GM21619 (cell line): ENCODE data around the gene ITGAE.
"Not testable (repeated sequence)": the region's sequence is repeated elsewhere in the genome, so short reads cannot be mapped to it uniquely, and the experiment has no call there.

ENCODE experiments used
- ATAC-seq: cut with Tn5 transposase; IDR thresholded peaks from one replicate; pipeline ENCODE4 v1.9.1; 2021; ENCODE audit not compliant: unreplicated experiment

The ITGAE gene

DNA sequence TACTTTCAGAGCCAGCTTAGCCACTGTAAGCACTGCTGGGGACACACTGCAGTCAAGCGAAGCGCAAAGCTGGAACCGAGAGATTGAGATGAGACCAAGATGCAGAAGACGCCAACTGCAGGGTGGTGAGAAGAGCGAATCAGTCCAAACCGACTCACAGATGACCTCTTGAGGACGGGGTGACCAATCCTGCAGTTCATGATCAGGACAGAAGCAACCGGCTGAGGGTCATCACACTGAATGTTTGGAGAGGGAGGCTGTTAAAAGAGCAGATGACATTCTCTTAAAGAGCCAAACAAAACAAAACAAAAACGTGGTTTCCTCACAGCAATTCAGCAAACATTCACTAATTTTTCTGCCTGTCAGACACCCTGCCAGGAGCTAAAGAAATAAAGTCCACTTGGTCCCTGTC lies 68.8 kb downstream of the ITGAE start:
- peak; percentile 79 for ATAC-seq

DNA sequence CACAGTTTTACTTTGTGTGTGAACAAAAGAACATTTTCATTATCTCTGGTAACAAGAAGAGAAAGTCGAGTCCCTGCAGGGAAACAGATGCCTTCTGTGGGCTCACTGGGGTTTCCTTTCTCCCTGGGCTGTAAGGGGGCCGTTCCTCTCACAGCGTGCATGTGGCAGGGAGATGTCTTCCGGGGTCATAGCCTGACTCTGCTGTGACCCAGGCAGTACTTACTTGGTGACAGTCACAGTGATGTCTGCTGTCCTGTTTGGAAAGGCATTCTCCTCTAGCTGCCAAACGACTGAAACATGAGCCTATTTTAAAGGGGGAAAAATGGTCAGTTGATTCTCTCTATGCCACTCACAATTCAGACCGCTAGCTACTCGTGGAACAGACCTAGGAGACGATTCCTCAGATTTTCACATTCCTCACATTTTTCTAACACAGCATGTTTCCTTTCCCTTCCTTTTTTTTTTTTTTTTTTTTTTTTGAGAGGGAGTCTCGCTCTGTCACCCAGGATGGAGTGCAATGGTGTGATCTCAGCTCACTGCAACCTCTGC lies 70.0 kb downstream of the ITGAE start:
- no peak for ATAC-seq

DNA sequence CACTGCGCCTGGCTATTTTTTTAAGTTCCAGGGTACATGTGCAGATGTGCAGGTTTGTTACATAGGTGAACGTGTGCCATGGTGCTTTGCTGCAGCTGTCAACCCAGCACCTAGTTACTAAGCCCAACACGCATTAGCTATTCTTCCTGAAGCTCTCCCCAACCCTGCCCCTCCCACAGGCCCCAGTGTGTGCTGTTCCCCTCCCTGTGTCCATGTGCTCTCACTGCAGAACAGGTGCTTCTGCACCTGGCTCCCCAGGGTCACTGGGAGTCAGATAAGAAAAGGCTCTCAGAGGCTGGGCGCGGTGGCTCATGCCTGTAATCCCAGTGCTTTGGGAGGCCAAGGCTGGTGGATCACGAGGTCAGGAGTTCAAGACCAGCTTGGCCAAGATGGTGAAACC lies 71.1 kb downstream of the ITGAE start:
- no peak for ATAC-seq

DNA sequence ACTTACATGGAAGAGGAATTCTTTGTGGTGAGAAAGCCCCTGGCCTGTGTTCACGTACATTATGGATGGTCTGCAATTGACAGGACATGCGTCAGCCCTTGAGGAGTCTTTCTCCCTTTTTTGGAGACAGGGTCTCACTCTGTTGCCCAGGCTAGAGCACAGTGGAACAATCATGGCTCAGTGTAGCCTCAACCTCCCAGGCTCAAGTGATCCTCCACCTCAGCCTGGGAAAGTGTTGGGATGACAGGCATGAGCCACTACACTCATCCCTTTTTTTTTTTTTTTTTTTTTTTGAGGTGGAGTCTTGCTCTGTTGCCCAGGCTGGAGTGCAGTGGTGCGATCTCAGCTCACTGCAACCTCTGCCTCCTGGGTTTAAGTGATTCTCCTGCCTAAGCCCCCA lies 72.9 kb downstream of the ITGAE start:
- ATAC-seq: not testable (repeated sequence)

DNA sequence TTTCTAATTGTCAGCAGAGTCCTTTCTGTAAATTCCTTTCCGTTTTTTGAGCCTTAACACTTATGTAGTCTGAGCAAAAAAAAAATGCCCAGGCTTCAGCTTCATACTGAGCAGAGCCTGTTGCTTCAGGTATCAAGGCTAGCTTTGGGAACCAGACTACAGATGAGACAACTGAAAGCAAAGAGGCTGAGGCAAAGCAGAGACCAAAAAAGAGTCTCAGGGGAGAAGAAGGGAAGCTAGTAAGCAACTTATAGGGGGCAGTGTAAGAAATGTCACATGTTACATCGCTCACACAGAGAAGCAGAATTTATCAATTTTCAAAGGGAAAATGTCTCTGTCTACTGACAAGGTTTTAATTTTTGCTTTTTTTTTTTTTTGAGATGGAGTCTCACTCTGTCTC lies 73.9 kb downstream of the ITGAE start:
- ATAC-seq: no peak

DNA sequence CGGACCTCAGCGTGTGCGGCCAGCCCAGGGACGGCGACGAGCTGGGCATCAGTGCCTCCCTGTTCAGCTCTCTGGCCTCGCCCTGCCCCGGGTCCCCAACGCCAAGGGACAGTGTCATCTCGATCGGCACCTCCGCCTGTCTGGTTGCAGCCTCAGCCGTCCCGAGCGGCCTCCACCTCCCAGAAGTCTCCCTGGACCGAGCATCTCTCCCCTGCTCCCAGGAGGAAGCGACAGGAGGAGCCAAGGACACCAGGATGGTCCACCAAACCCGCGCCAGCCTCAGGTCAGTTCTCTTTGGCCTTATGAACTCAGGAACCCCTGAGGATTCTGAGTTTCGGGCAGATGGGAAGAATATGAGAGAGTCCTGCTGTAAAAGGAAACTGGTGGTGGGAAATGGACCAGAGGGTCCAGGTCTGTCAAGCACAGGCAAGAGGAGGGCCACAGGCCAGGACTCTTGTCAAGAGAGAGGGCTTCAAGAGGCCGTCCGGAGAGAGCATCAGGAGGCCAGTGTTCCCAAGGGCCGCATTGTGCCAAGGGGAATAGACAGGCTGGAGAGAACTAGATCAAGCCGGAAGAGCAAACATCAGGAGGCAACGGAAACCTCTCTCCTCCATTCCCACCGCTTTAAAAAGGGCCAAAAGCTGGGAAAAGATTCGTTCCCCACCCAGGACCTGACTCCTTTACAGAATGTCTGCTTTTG lies 76.5 kb downstream of the ITGAE start:
- no peak for ATAC-seq

DNA sequence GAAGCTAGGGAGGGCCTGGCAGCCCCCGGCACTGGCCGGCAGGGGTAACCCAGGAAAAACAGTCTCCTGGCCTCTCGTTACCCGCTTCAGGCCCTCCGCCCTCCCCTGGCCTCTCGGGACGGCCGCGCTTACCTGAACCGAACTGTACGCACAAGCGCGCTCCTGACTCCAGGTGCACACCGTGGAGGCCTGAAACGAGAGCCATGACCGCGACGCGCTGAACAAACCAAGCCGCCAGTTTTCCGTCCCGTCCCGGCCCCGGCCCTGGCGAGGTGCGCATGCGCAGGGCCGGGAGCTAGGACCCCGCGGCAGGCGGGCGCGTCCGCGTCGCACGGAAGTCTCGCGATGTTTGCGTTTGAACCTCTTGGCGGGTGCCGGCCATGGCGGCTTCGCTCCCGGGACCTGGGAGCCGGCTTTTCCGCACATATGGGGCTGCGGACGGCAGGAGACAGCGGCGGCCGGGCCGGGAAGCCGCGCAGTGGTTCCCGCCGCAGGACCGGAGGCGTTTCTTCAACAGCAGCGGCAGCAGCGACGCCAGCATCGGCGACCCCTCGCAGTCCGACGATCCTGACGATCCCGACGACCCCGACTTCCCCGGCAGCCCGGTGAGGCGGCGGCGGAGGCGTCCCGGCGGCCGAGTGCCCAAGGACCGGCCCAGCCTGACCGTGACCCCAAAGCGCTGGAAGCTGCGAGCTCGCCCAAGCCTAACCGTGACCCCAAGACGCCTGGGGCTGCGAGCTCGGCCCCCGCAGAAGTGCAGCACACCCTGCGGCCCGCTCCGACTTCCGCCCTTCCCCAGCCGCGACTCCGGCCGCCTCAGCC lies 77.2 kb downstream of the ITGAE start, which contains the start of gene HASPIN:
Gene HASPIN (plus strand): TSS at position 348 of the 822 bp plus-strand sequence. CDS start 33 bp downstream, at position 381.
- ATAC-seq: peak; percentile 82

DNA sequence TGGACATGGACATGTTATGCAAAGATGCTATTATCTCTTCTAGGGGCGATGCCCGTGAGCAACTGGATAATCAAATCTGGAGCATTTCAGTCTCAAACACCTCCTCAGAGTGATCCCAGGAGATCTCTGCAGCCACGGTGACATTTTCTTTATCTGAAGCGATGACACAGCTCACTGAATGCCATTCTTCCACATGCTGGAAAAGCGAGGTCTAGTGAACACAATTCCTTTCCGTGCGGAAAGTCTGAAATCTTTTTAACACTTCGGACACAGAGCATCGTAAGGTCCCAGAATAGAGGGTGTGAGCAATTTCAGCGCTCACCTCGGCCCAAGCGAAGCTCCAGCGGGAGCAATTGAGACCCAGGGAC lies 77.8 kb downstream of the ITGAE start:
- no peak for ATAC-seq

DNA sequence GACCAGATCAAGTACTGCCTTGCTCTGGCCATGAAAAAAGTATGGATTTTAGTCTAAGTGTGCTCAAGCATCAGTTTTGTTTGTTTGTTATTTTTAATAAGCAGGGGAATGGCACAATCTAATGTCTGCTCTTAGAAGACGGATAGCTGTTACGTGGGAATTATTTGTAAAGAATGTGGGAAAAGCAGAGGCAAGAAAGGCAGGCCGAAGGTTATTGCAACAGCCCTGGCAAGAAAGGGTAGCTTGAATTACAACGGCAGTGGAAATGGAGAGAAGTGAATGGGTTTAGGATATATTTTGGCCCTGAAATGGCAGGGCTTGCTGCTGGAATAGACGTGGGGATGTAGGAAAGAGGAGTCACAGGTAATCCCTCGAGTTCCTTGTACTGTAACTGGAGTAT lies 78.3 kb downstream of the ITGAE start:
- no peak for ATAC-seq

DNA sequence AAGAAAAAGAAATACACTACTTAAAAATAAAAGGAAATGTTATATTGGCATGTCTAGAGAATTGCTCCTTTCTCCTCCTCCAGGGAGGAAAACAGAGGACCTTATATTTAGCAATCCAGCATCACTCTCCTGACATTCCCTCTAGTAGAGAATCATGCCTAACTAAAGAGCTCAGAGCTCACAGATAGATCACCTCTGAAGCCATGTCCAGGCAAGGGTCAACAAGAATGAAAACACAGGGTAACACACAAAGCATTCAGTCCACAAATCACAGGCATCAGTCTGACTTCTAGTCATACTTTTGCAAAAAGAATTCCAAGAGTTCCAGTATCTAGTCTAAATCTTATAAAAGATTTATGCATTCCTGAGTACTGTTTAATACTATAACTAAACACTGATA lies 81.7 kb downstream of the ITGAE start:
- no peak for ATAC-seq

DNA sequence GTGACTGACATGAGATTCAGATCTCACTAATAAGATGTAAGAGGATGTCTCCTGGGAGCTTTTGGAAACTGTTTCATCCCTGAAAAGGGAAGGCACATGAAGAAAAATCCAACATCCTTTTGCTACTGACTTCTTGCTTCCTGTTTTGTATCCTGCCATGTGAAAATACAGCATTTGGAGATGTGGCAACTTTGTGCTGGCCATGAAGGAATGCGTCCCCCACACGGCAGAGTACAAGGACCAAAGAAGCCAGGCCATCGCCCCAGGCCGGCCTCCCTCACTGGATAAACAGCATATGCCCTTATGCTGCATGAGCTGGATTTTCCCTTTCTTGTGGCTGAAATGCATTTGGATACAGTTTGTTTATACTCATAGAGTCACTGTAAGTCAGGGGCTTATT lies 82.8 kb downstream of the ITGAE start:
- ATAC-seq: no peak

DNA sequence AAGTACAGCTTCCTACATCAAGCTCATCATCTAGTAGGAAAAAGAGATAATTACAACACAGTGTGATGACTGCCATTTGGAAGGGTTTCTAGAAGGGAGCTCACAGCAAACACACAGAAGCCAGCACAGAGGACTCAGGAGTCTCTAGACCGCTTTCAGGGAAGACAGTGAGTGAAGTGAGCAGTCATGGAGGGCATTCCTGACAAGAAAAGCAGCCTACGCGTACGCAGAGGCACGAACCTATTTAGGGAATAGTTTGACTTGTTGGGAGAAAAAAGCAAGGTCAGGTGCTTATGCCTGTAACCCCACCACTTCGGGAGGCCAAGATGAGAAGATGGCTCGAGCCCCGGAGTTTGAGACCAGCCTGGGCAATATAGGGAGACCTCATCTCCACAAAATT lies 85.7 kb downstream of the ITGAE start:
- ATAC-seq: no peak

DNA sequence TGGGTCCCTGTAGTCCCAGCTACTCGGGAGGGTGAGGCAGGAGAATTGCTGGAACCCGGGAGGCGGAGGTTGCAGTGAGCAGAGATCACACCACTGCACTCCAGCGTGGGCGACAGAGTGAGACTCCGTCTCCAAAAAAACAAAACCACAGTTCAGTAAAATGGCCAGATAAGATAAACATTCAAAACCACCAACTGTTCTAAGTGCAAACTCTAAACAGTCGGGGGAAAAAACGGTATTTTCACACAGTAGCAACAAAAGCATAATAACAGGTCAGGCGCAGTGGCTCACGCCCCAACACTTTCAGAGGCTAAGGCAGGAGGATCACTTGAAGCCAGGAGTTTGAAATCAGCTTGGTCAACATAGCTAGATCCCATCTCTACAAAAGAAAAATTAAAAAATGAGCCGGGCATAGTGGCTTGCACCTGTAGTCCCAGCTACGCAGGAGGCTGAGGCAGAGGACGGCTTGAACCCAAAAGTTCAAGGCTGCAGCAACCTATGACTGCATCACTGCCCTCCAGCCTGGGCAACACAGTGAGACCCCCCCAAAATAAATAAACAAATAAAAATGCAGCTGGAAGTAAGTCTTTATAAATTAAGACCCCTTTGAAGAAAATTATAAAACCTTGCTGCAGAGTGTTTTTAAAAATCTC lies 88.1 kb downstream of the ITGAE start:
- no peak for ATAC-seq

DNA sequence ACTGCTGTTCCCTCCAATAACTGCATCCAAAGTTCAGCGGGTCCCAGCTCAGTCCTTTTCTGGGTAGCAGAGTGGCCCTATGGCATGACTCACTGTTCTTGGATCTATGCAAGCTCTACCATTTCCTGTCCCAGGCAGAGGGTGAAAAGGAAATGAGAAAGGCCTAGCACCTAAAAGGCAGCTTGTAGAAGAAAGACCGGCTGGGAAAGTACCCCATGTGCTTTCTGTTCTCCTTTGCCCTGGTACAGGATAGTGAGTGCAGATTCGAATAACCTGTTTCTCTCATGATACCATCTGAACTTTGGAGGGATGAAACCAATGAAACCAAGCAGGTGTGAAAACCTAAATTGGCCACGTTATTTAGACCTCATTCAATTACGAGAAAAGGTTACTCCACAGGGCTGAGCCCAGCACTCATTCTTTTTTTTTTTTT lies 90.0 kb downstream of the ITGAE start:
- ATAC-seq: peak; percentile 96

DNA sequence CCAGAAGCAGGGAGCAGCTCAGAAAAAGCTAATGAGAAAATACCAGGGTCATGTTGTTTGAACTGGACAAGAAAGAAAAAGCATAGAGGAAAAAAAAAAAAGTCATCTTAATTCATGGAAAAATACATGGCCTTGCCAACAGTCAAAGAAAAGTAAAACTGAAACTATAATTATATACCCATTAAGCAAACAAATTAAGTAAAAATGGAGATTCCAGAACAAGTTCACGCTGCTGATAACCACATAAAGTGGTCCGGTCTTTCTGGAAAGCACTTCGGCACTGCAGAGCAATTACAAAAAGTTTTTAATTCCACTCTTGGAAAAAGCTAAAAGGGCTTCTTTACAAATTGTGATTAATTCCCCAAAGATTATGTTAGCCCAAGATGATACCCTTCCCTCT lies 92.6 kb downstream of the ITGAE start:
- no peak for ATAC-seq

DNA sequence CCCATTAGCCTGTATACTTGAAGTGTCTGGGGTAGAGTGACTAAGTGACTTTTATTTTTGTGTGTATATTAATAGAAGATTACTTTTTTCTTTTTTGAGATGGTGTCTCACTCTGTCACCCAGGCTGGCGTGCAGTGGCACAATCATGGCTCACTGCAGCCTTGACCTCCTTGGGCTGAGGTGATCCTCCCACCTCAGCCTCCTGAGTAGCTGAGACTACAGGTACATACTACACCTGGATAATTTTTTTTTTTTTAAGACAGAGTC lies 95.3 kb downstream of the ITGAE start:
- not testable (repeated sequence) for ATAC-seq

DNA sequence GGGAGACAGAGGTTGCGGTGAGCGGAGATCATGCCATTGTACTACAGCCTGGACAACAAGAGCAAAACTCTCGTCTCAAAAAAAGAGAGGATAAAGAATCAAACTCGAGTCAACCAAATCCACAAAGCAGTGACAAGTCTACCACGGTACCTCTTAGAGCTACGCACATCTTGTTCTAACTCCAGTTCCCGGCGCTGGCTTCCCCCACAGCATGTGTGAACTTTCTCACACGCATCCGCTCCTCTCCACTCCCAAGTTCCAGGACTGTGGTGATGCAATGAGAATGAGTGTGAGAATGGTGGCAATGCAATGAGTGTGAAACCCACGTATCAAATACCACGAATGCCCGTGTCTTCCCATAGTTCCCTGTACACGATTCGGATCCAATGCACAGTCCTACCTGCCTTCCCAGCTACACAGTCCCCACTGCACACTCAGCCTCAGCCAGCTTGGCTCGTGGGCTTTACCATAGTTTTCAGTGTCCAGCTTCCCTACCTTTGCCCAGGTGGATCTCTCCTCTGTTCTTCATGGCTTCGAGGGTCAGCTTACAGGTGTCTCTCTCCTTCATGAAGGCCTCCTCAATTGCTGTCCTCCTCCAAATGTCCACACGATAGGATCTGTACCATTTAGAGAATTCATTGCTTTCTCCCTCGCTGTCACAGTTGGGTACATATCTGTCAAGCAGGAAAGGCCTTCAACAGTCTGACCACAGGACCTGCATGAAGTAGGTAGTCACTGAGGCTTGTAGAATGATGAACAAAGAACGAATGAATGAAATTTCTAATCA lies 95.9 kb downstream of the ITGAE start:
- no peak for ATAC-seq

DNA sequence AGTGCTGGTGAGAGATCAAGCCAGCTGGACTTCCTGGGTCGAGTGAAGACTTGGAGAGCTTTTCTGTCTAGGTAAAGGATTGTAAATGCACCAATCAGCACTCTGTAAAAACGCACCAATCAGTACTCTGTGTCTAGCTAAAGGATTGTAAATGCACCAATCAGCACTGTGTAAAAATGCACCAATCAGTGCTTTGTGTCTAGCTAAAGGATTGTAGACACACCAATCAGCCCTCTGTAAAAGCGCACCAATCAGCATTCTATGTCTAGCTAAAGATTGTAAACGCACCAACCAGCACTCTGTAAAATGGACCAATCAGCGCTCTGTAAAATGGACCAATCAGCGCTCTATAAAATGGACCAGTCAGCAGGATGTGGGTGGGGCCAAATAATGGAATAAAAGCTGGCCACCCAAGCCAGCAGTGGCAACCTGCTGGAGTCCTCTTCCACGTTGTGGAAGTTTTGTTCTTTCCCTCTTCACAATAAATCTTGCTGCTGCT lies 98.9 kb downstream of the ITGAE start:
- ATAC-seq: not testable (repeated sequence)

DNA sequence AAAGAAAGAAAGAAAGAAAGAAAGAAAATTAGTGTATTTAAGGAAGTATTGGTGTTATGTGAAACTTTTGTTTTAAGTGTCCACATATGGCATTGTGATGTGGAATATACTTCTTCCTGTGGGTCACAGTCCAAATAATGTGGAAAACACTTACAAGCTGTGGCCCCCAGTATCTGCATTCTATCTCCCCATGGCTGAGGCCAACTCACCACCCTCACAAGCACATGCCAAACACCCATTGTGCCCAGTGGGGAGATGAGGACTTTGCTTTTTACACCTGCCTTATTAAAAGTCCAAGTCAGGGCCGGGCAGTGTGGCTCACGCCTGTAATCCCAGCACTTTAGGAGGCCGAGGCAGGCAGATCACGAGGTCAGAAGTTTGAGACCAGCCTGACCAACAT lies 101.0 kb downstream of the ITGAE start:
- no peak for ATAC-seq

DNA sequence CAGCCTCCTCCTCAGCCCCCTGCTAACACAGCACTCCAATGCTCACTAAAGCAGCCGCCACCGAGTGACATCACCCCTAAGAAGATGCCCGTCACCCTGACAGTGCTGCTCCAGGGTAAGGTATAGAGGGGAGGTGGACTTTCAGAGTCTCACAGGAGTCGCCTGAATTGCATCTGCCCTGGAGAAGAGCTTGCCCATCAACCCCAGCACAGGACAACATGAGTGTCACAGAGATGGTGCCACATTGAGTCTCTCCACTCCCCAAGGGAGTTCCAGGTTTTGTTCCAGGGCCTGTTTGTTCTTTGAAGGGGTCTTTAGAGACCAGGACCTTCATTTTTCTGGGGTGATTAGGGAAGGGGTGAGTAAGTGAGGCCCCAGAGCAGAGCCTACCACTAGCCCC lies 102.8 kb downstream of the ITGAE start:
- no peak for ATAC-seq

DNA sequence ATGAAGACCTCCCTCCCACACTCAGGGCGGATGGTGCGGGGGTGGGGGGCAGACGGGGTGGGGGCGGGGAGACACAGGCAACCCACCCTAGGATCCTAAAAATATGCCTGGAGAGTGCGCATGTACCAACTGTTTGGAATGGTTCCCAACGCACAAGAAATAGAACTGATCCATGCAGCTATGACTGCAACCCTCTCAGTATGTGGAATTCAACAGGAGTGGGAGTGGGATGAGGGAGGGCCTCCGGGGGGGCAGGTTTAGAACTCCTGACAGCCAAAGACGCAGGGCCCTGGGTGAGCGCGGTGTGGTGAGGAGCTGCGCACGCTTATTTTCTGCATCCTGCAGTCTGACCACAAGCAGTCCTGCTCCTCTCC lies 103.9 kb downstream of the ITGAE start:
- no peak for ATAC-seq
